MM.1S (cell line): Measurements from ENCODE around the gene FCHO2.
A peak's percentile ranks its signal among the peaks of the same experiment; 100 is the strongest.

Source experiments
- DNase-seq: peaks from one replicate; pipeline ENCODE4 v3.0.0-alpha.2; 2015
- H2AFZ ChIP-seq: fragments of 300-600 bp; sonication (generic); 2 replicates; pipeline ENCODE4 v1.6.0; 2016; ENCODE audit warnings: antibody characterized with exemption, low read length
- H3F3A ChIP-seq: fragments of 300-600 bp; sonication (generic); 2 replicates; pipeline ENCODE4 v1.6.1; 2016; ENCODE audit warnings: mild to moderate bottlenecking, antibody characterized with exemption, low read length, moderate library complexity, mixed read lengths; ENCODE audit not compliant: insufficient read depth
- H3K27ac ChIP-seq: fragments of 300-600 bp; sonication (generic); 2 replicates; pipeline ENCODE4 v1.5.1; 2016; ENCODE audit warnings: mild to moderate bottlenecking, low read length
- H3K27me3 ChIP-seq: fragments of 300-600 bp; sonication (generic); replicated peaks from 2 replicates; pipeline ENCODE4 v1.6.0; 2016; ENCODE audit warnings: low read length; ENCODE audit not compliant: insufficient read depth
- H3K36me3 ChIP-seq: fragments of 300-600 bp; sonication (generic); replicated peaks from 2 replicates; pipeline ENCODE4 v1.6.1; 2016; ENCODE audit warnings: mild to moderate bottlenecking, low read length, mixed read lengths; ENCODE audit not compliant: insufficient read depth
- H3K4me1 ChIP-seq: fragments of 300-600 bp; sonication (generic); 2 replicates; pipeline ENCODE4 v1.6.1; 2016; ENCODE audit warnings: low read length, mixed read lengths
- H3K4me2 ChIP-seq: fragments of 300-600 bp; sonication (generic); 2 replicates; pipeline ENCODE4 v1.6.0; 2016; ENCODE audit warnings: low read depth, low read length
- H3K4me3 ChIP-seq: fragments of 300-600 bp; sonication (generic); 2 replicates; pipeline ENCODE4 v1.5.1; 2016; ENCODE audit warnings: low read length, mixed read lengths
- H3K79me2 ChIP-seq: fragments of 300-600 bp; sonication (generic); 2 replicates; pipeline ENCODE4 v1.6.1; 2016; ENCODE audit warnings: mixed run types, low read length, mixed read lengths
- H3K9ac ChIP-seq: fragments of 300-600 bp; sonication (generic); 2 replicates; pipeline ENCODE4 v1.6.1; 2016; ENCODE audit warnings: low read length, mixed read lengths
- H3K9me2 ChIP-seq: fragments of 300-600 bp; sonication (generic); replicated peaks from 2 replicates; pipeline ENCODE4 v1.6.1; 2016; ENCODE audit warnings: mild to moderate bottlenecking, low read length, mixed read lengths; ENCODE audit not compliant: insufficient read depth
- H3K9me3 ChIP-seq: fragments of 300-600 bp; sonication (generic); replicated peaks from 2 replicates; pipeline ENCODE4 v1.6.1; 2016; ENCODE audit warnings: mild to moderate bottlenecking, low read length, mixed read lengths; ENCODE audit not compliant: insufficient read depth
- H4K20me1 ChIP-seq: fragments of 300-600 bp; sonication (generic); 2 replicates; pipeline ENCODE4 v1.6.1; 2016; ENCODE audit warnings: mild to moderate bottlenecking, low read length, moderate library complexity, mixed read lengths; ENCODE audit not compliant: insufficient read depth
- CTCF ChIP-seq: fragments of 300-600 bp; sonication (generic); IDR thresholded peaks from 2 replicates; pipeline ENCODE4 v1.5.1; 2016; ENCODE audit warnings: antibody characterized with exemption, low read length, mixed read lengths
- EZH2 ChIP-seq: fragments of 300-600 bp; sonication (generic); optimal IDR thresholded peaks from 2 replicates; pipeline ENCODE3; 2017; ENCODE audit warnings: low read depth, mild to moderate bottlenecking, antibody characterized with exemption, low read length, mixed read lengths
- EZH2phosphoT487 ChIP-seq: fragments of 300-600 bp; sonication (generic); IDR thresholded peaks from 2 replicates; pipeline ENCODE4 v1.6.1; 2018; ENCODE audit warnings: antibody characterized with exemption, low read length

FCHO2 gene, protein sequence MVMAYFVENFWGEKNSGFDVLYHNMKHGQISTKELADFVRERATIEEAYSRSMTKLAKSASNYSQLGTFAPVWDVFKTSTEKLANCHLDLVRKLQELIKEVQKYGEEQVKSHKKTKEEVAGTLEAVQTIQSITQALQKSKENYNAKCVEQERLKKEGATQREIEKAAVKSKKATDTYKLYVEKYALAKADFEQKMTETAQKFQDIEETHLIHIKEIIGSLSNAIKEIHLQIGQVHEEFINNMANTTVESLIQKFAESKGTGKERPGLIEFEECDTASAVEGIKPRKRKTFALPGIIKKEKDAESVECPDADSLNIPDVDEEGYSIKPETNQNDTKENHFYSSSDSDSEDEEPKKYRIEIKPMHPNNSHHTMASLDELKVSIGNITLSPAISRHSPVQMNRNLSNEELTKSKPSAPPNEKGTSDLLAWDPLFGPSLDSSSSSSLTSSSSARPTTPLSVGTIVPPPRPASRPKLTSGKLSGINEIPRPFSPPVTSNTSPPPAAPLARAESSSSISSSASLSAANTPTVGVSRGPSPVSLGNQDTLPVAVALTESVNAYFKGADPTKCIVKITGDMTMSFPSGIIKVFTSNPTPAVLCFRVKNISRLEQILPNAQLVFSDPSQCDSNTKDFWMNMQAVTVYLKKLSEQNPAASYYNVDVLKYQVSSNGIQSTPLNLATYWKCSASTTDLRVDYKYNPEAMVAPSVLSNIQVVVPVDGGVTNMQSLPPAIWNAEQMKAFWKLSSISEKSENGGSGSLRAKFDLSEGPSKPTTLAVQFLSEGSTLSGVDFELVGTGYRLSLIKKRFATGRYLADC

GRCh38 chr5:72955768-72956323, at the start of gene FCHO2:
Gene FCHO2, plus strand, starts transcription at chr5:72956041. Its CDS starts 56 bp downstream, at chr5:72956097.
- Histone ChIP-seq H2AFZ (peak within 1 kb of the TSS; percentile 82), H3K9me2 (no peaks in the 10 kb centered on the region), H3K79me2 (no peaks in the 10 kb centered on the region), H3F3A (no peaks in the 10 kb centered on the region), H3K27ac (no peak within 1 kb of the TSS), H3K9ac (peak within 1 kb of the TSS; percentile 44; the same call in 1 of the 2 replicates), H3K4me2 (peak within 1 kb of the TSS; percentile 73), H3K4me1 (peaks cover 5% of the 10 kb centered on the region; the same call in 1 of the 2 replicates), H3K9me3 (no peaks in the 10 kb centered on the region), H3K4me3 (peak within 1 kb of the TSS; percentile 77), H4K20me1 (no peaks in the 10 kb centered on the region), H3K27me3 (no peaks in the 10 kb centered on the region), H3K36me3 (no peaks in the 10 kb centered on the region)
- DNase-seq, result peak; percentile 95
- TF ChIP-seq EZH2 (no peak), CTCF (peak; percentile 73), EZH2phosphoT487 (no peak)

- no peaks in the 10 kb centered on the region for H3K9me3 ChIP-seq
- H3K4me3 ChIP-seq, result no peak overlapping the region
- H3K27me3 ChIP-seq, result no peaks in the 10 kb centered on the region
- H4K20me1 ChIP-seq, result no peaks in the 10 kb centered on the region; the same call in 1 of the 2 replicates
- H3K9me2 ChIP-seq, result no peaks in the 10 kb centered on the region
- H3K36me3 ChIP-seq, result peaks cover 11% of the 10 kb centered on the region; the same call in 1 of the 2 replicates
- H2AFZ ChIP-seq, result no peak overlapping the region
- no peaks in the 10 kb centered on the region for H3K4me1 ChIP-seq
- TF ChIP-seq CTCF (no peak), EZH2 (no peak), EZH2phosphoT487 (no peak)
- no peak overlapping the region for H3K27ac ChIP-seq
- H3K4me2 ChIP-seq, result no peak overlapping the region
- H3F3A ChIP-seq, result no peaks in the 10 kb centered on the region
- no peak for DNase-seq
- H3K79me2 ChIP-seq, result no peaks in the 10 kb centered on the region
- H3K9ac ChIP-seq, result no peak overlapping the region
Observed at GRCh38 chr5:72906806-72907205, 49.0 kb upstream of the FCHO2 start.

- H3K9ac ChIP-seq, result no peak overlapping the region
- H2AFZ ChIP-seq, result no peak overlapping the region
- no peak for DNase-seq
- no peak overlapping the region for H3K4me3 ChIP-seq
- H3K79me2 ChIP-seq, result no peaks in the 10 kb centered on the region
- no peaks in the 10 kb centered on the region for H3F3A ChIP-seq
- no peaks in the 10 kb centered on the region for H4K20me1 ChIP-seq
- H3K4me2 ChIP-seq, result no peak overlapping the region
- H3K36me3 ChIP-seq, result peaks cover 5% of the 10 kb centered on the region; the same call in 1 of the 2 replicates
- H3K4me1 ChIP-seq, result no peaks in the 10 kb centered on the region
- no peaks in the 10 kb centered on the region for H3K9me2 ChIP-seq
- no peaks in the 10 kb centered on the region for H3K9me3 ChIP-seq
- no peak overlapping the region for H3K27ac ChIP-seq
- TF ChIP-seq EZH2, result no peak
- no peak for TF ChIP-seq CTCF
- no peak for TF ChIP-seq EZH2phosphoT487
- no peaks in the 10 kb centered on the region for H3K27me3 ChIP-seq
Observed at GRCh38 chr5:72908664-72909063, 47.2 kb upstream of the FCHO2 start.
